Left renal cortex interstitium (tissue), 4 donors: ENCODE measurements around the gene NTN1. TPM values are rescaled to one million over a fixed set of nuclear protein-coding genes. Genes with fewer than 3 reads are reported as not detected.

Source experiments
- DNase-seq, 4 donors: peaks; one replicate each; pipeline ENCODE4 v3.0.0-alpha.2; 2013; ENCODE audit warnings: low read depth in 4 of 4, low spot score in 2 of 4, missing footprints in 1 of 4
- polyA plus RNA-seq, 4 donors: library from polyadenylated mRNA; unstranded; fragments of 120-200 nt; gene quantifications; one replicate each; pipeline ENCODE4 v1.2.1, GENCODE V29; 2013; ENCODE audit not compliant: insufficient read length in 4 of 4

The NTN1 gene
- polyA plus RNA-seq, 4 donors = 2.1 to 10.4 (median 5.7) TPM

GRCh38 chr17:9183306-9183705 is 162.0 kb downstream of the NTN1 start:
- no peak for DNase-seq

- no peak for DNase-seq
Observed at GRCh38 chr17:9185142-9185541, 163.8 kb downstream of the NTN1 start.

- DNase-seq = no peak
Observed at GRCh38 chr17:9185688-9186284, 164.5 kb downstream of the NTN1 start.

- no peak for DNase-seq
Observed at GRCh38 chr17:9187828-9188227, 166.5 kb downstream of the NTN1 start.

GRCh38 chr17:9188367-9188766 is 167.1 kb downstream of the NTN1 start:
- no peak for DNase-seq

GRCh38 chr17:9189870-9190269 is 168.6 kb downstream of the NTN1 start:
- DNase-seq = no peak

- DNase-seq = no peak
Observed at GRCh38 chr17:9192010-9192409, 170.7 kb downstream of the NTN1 start.

- no peak for DNase-seq
Observed at GRCh38 chr17:9195411-9195810, 174.1 kb downstream of the NTN1 start.

- no peak for DNase-seq
Observed at GRCh38 chr17:9195961-9196670, 174.8 kb downstream of the NTN1 start.

- no peak for DNase-seq
Observed at GRCh38 chr17:9199571-9200551, 178.6 kb downstream of the NTN1 start.

- no peak for DNase-seq
Observed at GRCh38 chr17:9200699-9201359, 179.5 kb downstream of the NTN1 start.

GRCh38 chr17:9202532-9202931 is 181.2 kb downstream of the NTN1 start:
- DNase-seq = no peak

- no peak for DNase-seq
Observed at GRCh38 chr17:9203771-9204425, 182.6 kb downstream of the NTN1 start.

- no peak for DNase-seq
Observed at GRCh38 chr17:9204637-9205329, 183.5 kb downstream of the NTN1 start.

- no peak for DNase-seq
Observed at GRCh38 chr17:9205520-9206409, 184.5 kb downstream of the NTN1 start.

- DNase-seq = no peak
Observed at GRCh38 chr17:9206410-9206703, 185.0 kb downstream of the NTN1 start.

GRCh38 chr17:9206741-9207332 is 185.5 kb downstream of the NTN1 start:
- DNase-seq = no peak

GRCh38 chr17:9208381-9209105 is 187.2 kb downstream of the NTN1 start:
- no peak for DNase-seq
